Loucy (cell line): ENCODE measurements around the gene SRGN.

ENCODE experiments used
- EZH2phosphoT487 ChIP-seq: fragments of 200-600 bp; IDR thresholded peaks from 2 replicates; pipeline ENCODE4 v1.6.1; 2018; ENCODE audit warnings: antibody characterized with exemption, mild to moderate bottlenecking, moderate library complexity, borderline replicate concordance
- TF ChIP-seq, protein P1 (sequence below): fragments of 200-600 bp; sonication (generic); conservative IDR thresholded peaks from 2 replicates; pipeline ENCODE4 v1.5.1; 2014; ENCODE audit warnings: mild to moderate bottlenecking, antibody characterized with exemption, low read length

DNA sequence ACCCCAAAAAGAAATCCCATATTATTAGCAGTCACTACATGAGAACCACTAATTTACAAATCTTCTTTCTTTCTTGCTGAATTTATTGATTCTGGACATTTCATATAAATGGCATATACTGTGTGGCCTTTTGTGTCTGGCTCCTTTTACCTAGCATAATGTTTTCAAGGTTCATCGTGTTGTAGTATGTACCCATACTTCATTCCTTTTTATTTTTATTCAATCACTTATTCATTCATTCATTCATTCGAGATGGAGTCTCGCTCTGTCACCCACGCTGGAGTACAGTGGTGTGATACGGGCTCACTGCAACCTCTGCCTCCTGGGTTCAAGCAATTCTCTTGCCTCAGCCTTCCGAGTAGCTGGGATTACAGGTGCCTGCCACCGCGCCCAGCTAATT, 58.0 kb downstream of the SRGN start:
- TF ChIP-seq, protein P1, sequence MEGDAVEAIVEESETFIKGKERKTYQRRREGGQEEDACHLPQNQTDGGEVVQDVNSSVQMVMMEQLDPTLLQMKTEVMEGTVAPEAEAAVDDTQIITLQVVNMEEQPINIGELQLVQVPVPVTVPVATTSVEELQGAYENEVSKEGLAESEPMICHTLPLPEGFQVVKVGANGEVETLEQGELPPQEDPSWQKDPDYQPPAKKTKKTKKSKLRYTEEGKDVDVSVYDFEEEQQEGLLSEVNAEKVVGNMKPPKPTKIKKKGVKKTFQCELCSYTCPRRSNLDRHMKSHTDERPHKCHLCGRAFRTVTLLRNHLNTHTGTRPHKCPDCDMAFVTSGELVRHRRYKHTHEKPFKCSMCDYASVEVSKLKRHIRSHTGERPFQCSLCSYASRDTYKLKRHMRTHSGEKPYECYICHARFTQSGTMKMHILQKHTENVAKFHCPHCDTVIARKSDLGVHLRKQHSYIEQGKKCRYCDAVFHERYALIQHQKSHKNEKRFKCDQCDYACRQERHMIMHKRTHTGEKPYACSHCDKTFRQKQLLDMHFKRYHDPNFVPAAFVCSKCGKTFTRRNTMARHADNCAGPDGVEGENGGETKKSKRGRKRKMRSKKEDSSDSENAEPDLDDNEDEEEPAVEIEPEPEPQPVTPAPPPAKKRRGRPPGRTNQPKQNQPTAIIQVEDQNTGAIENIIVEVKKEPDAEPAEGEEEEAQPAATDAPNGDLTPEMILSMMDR, result no peak
- TF ChIP-seq EZH2phosphoT487, result no peak
